Hepatocyte (in vitro differentiated cells): ENCODE data around the gene EIF6.

Source experiments
- EZH2 ChIP-seq: fragments of 200-600 bp; sonication (generic); IDR thresholded peaks from 2 replicates; pipeline ENCODE4 v1.6.1; 2016; ENCODE audit warnings: antibody characterized with exemption, mild to moderate bottlenecking, borderline replicate concordance
- EZH2phosphoT487 ChIP-seq: fragments of 200-600 bp; sonication (generic); IDR thresholded peaks from one replicate; pipeline ENCODE4 v1.6.1; 2018; ENCODE audit warnings: antibody characterized with exemption, mild to moderate bottlenecking, low read depth, moderate library complexity; ENCODE audit not compliant: unreplicated experiment, severe bottlenecking
- TF ChIP-seq, protein P1 (sequence below): fragments of 200-600 bp; sonication (generic); IDR thresholded peaks from 2 replicates; pipeline ENCODE4 v1.5.1; 2016; ENCODE audit warnings: antibody characterized with exemption, mild to moderate bottlenecking; ENCODE audit not compliant: poor library complexity

GRCh38 chr20:35260426-35260825 is 24.1 kb downstream of the EIF6 start:
- TF ChIP-seq, protein P1, sequence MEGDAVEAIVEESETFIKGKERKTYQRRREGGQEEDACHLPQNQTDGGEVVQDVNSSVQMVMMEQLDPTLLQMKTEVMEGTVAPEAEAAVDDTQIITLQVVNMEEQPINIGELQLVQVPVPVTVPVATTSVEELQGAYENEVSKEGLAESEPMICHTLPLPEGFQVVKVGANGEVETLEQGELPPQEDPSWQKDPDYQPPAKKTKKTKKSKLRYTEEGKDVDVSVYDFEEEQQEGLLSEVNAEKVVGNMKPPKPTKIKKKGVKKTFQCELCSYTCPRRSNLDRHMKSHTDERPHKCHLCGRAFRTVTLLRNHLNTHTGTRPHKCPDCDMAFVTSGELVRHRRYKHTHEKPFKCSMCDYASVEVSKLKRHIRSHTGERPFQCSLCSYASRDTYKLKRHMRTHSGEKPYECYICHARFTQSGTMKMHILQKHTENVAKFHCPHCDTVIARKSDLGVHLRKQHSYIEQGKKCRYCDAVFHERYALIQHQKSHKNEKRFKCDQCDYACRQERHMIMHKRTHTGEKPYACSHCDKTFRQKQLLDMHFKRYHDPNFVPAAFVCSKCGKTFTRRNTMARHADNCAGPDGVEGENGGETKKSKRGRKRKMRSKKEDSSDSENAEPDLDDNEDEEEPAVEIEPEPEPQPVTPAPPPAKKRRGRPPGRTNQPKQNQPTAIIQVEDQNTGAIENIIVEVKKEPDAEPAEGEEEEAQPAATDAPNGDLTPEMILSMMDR: no peak
- no peak for TF ChIP-seq EZH2
- no peak for TF ChIP-seq EZH2phosphoT487
